ENCODE data around the gene COMMD1.
"Not testable (repeated sequence)": the region's sequence is repeated elsewhere in the genome, so short reads cannot be mapped to it uniquely, and the experiment has no call there.

Gene COMMD1

DNA sequence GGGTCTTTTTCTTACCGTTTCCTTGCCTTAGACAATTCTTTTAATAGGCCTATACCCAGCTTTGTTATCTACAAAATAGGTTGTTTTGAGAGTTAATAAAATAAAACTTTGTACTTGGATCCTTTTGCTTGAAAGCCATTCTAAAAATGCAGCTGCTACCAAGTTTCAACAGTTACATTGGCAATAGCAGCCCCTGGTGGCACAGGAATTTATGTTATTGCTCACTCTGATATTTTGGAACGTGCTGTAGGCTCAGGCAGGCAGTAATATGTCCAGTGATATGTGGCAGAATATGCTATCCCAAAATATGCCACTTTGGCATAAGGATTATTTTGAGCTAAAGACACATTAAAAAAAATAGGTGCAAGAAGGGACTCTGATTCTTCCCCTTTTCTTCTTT lies 6.7 kb upstream of the COMMD1 start:
- no peak overlapping the region for H3K4me3 ChIP-seq (ENCODE audit: low read depth, low read length)
- H3K36me3 ChIP-seq (replicated peaks), result no peaks in the 10 kb centered on the region
- in situ Hi-C loops (cut with HindIII; ENCODE audit: low pct_ligation_motif_present, low sequenced_read_pairs), result no loop called here
- H3K27me3 ChIP-seq (replicated peaks), result no peaks in the 10 kb centered on the region
- peak; percentile 69 for TF ChIP-seq CTCF (IDR thresholded peaks at IDR 0.05; ENCODE audit: low read depth, low read length, missing control alignments)
- no peak overlapping the region for H3K27ac ChIP-seq
- DNase-seq, result peak; percentile 22

DNA sequence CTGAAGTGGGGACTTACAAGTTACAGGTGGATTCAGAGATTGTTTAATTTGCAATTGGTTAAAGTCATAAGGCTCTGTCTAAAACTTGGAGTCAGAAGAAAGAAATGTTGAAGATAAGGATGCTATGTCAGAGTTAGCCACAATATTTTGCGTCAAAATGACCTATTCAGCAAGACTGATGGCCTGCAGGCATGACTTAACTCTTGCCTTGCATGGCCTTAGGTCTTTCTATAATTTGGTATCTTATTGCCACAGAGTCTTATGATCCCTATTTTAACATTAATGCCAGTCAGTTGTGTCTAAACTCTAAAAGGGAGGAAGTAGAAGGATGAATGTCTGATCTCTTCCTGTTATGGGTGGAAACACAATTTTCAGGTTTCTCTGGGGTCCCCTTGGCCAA lies 5.2 kb upstream of the COMMD1 start:
- H3K27ac ChIP-seq, result no peak overlapping the region
- in situ Hi-C loops (cut with HindIII; ENCODE audit: low pct_ligation_motif_present, low sequenced_read_pairs), result no loop called here
- no peaks in the 10 kb centered on the region for H3K36me3 ChIP-seq (replicated peaks)
- peak; percentile 36 for DNase-seq
- no peak for TF ChIP-seq CTCF (IDR thresholded peaks at IDR 0.05; ENCODE audit: low read depth, low read length, missing control alignments)
- no peaks in the 10 kb centered on the region for H3K27me3 ChIP-seq (replicated peaks)
- H3K4me3 ChIP-seq (ENCODE audit: low read depth, low read length), result no peak overlapping the region

DNA sequence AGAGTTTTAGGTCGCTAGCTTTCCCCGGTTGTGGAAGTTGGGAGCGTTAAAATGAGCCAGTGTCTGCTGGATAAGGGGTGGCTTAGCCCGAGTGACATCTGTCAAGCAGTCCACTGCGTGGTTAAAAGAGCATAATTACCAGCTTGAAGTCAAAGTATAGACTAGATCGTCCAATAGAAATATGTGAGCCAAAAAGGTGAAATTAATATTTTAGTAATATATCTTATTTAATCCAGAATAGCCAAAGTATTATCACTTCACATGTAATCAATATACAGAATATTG lies 654 bp downstream of the COMMD1 start:
- H3K27ac ChIP-seq, result no peak overlapping the region
- DNase-seq, result no peak
- TF ChIP-seq CTCF (IDR thresholded peaks at IDR 0.05; ENCODE audit: low read depth, low read length, missing control alignments), result no peak
- H3K27me3 ChIP-seq (replicated peaks), result no peaks in the 10 kb centered on the region
- in situ Hi-C loops (cut with HindIII; ENCODE audit: low pct_ligation_motif_present, low sequenced_read_pairs), result no loop called here
- H3K4me3 ChIP-seq (ENCODE audit: low read depth, low read length), result peak overlapping the region; percentile 90
- no peaks in the 10 kb centered on the region for H3K36me3 ChIP-seq (replicated peaks)

GRCh38 chr2:61909116-61909515 lies 3.6 kb downstream of the COMMD1 start:
- Histone ChIP-seq H3K4me3 (ENCODE audit: low read depth, low read length) (no peak overlapping the region), H3K27ac (no peak overlapping the region), H3K27me3 (replicated peaks) (no peaks in the 10 kb centered on the region), H3K36me3 (replicated peaks) (no peaks in the 10 kb centered on the region)
- no peak for DNase-seq
- TF ChIP-seq CTCF (IDR thresholded peaks at IDR 0.05; ENCODE audit: low read depth, low read length, missing control alignments), result no peak
- in situ Hi-C loops (cut with HindIII; ENCODE audit: low pct_ligation_motif_present, low sequenced_read_pairs), result no loop called here

DNA sequence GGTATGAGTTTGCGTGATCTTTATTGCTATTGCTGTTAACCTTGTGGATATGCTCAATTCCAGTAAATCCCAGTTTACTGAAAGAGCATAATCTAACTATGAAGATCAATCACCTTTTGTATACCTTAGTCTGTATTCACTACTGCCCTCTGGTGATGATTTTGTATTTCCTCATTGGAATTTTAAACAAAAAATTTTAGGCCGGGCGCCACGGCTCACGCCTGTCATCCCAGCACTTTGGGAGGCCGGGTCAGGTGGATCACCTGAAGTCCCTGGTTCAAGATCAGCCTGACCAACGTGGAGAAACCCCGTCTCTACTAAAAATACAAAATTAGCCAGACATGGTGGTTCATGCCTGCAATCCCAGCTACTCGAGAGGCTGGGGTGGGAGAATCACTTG lies 5.1 kb downstream of the COMMD1 start:
- Histone ChIP-seq H3K27ac (no peak overlapping the region), H3K36me3 (replicated peaks) (no peaks in the 10 kb centered on the region), H3K4me3 (ENCODE audit: low read depth, low read length) (no peak overlapping the region), H3K27me3 (replicated peaks) (no peaks in the 10 kb centered on the region)
- DNase-seq, result no peak
- in situ Hi-C loops (cut with HindIII; ENCODE audit: low pct_ligation_motif_present, low sequenced_read_pairs), result no loop called here
- TF ChIP-seq CTCF (IDR thresholded peaks at IDR 0.05; ENCODE audit: low read depth, low read length, missing control alignments), result peak; percentile 35

- peak; percentile 33 for TF ChIP-seq CTCF (IDR thresholded peaks at IDR 0.05; ENCODE audit: low read depth, low read length, missing control alignments)
- Histone ChIP-seq H3K36me3 (replicated peaks) (no peaks in the 10 kb centered on the region), H3K27me3 (replicated peaks) (no peaks in the 10 kb centered on the region), H3K4me3 (ENCODE audit: low read depth, low read length) (no peak overlapping the region), H3K27ac (no peak overlapping the region)
- DNase-seq, result no peak
- in situ Hi-C loops (cut with HindIII; ENCODE audit: low pct_ligation_motif_present, low sequenced_read_pairs), result no loop called here
These were observed 6.0 kb downstream of the COMMD1 start for GRCh38 chr2:61911510-61911909.

DNA sequence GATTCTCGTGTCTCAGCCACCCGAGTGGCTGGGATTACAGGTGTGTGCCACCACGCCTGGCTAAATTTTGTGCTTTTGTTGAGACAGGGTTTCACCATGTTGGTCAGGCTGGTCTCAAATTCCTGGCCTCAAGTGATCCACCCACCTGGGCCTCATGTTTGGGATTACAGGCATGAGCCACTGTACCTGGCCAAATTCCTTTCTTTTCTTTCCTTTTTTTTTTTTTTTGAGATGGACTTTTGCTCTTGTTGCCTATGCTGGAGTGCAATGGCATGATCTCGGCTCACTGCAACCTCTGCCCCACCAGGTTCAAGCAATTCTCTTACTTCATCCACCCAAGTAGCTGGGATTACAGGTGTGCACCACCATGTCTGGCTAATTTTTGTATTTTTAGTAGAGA lies 9.3 kb downstream of the COMMD1 start:
- H3K36me3 ChIP-seq (replicated peaks); H3K27ac ChIP-seq; H3K4me3 ChIP-seq (ENCODE audit: low read depth, low read length); DNase-seq; in situ Hi-C loops (cut with HindIII; ENCODE audit: low pct_ligation_motif_present, low sequenced_read_pairs); H3K27me3 ChIP-seq (replicated peaks): not testable (repeated sequence)

Measured in brain microvascular endothelial cell (primary cell).